Activated CD4-positive, alpha-beta T cell treated with anti-CD3 and anti-CD28 coated beads, Interleukin-2, amount 50 U/mL, for 48 hours (primary cell): Measurements from ENCODE around the gene P4HA3.

Experiments
- DNase-seq, 2 experiments: peaks; one replicate each; pipeline ENCODE4 v3.0.0-alpha.2; 2020

Gene P4HA3

DNA sequence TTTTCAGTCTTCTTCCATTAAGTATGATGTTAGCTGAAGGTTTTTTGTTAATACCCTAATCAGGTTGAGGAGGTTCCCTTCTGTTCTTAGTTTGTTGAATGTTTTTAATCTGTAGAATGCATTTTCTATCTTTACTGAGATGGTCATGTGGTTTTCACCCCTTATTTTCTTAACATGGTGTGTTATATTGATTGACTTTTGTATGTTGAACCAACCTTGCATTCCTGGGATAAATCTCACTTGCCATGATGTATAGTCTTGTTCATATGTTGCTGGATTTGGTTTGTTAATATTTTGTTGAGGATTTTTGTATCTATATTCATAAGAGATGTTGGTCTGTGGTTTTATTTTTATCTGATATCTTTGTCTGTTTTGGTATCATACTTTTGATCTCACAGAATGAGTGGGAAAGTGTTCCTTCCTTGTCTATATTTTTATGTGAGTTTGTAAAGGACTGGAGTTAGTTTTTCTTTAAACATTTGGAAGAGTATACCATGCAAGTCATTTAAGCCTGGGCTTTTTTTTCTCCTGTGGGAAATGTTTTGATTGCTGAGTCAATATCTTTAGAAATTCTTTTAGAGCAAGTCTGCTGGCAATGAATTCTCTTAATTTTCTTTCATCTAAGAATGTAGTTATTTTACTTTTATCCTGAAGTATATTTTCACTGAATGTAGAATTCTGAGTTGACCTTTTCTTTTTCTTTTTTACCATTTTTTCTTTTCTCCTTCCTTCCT, 5.5 kb upstream of the P4HA3 start:
- DNase-seq: no peak

DNA sequence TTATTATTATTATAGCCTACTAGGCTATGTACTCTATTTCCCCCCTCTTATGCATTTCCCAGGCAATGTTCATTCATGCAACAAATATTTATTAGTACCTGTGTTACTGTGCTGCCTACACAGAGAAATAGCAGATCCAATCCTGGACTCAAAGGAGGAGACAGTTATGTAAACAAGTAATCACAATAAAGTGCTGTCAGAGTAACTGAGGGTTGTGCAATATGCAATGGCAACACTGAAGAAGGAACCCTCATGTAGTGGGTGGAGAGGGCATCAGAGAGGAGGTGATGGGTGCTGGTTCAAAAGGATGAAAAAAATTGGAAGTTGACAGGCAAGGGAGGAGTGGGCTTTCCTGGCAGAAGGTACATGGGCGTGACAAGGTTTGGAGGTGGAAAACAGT, 886 bp upstream of the P4HA3 start:
- DNase-seq: no peak

DNA sequence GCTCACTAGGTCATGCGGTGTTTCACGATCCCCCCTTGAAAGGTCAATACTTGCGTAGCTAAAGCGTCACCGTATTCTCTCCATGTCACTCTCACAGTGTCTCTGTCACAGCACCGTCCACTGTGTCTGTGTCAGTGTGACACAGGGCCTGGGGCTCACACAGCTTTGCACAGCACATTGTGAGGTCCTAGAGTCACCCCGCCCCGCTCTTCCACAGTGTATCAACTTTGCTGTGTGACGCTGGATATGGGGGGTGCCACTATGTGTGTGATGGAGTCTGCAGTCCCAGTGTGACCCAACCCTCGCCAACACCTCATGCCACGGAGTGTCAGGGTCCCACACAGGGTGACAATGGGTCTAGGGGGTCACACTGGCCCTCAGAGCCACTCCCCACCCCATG, 583 bp downstream of the P4HA3 start:
- no peak for DNase-seq

DNA sequence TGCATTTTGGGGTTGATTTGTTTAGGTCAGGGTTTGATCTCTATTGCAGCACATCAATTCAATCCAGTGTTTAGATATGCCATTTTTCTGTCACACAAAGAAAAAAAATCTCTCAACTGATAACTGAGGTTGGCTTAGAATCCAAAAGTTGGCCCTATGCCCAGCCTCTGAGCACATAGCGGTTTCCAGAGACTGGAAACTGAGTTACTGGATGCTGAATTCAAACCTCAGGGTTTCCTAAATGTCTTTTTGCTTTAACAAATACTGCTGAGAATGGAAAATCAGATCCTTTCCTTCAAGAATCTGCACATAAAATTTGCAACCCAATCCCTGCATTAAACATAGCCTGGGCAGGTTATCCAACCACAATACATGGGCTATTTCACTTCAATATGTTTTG, 4.0 kb downstream of the P4HA3 start:
- DNase-seq: no peak

DNA sequence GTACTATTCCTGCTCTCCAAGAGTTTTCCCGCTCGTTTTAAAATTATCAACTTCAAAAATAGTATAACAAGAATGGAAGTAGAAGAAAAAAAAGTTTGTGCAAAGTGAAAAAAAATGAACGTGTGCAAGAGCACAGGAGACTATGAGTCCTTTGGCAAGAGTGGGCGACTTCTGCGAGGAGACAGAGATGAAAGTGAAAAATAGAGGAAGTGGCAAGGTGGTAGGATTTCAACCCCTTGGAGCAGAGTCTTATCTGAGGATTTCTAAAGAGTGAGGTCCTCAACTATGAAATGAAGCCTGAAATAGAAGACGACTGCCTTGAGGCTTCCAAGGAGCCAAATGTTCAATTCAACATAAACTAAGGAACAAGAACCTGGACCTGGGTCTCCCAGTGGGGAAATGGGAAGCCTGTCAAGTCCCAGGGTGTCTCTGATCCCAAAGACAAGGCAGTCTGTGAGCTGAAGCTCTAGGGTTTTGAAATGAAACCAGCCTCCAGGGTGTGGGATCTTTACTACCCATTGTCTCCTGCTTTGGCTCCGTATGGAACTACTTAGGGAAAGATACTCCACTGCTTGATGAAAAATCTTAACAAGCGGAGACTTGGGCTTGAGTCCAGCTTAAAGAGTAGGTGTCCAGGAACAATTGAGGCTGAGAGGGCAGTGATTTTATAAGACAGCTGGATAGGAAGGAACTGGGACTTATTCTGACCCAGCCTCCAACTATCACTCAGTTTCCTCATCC, 4.8 kb downstream of the P4HA3 start:
- no peak for DNase-seq

DNA sequence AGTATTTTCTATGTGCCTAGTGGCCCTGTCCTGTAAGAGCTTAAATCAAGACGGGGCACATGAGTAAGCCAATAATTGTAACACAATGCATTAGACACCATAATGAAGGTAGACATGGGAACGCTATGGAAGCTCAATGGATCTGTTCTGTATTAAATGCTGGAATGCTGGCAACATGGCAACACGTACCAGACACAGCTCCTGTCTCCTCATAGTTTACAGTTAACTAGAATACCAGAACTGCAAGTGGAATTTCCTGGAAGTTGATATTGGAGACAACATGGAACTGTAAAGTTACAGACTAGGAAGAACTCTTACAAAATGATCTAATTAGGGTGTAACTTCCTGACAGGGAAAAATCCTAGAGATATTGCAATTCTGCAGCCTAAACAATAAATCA, 12.4 kb downstream of the P4HA3 start:
- DNase-seq: no peak

DNA sequence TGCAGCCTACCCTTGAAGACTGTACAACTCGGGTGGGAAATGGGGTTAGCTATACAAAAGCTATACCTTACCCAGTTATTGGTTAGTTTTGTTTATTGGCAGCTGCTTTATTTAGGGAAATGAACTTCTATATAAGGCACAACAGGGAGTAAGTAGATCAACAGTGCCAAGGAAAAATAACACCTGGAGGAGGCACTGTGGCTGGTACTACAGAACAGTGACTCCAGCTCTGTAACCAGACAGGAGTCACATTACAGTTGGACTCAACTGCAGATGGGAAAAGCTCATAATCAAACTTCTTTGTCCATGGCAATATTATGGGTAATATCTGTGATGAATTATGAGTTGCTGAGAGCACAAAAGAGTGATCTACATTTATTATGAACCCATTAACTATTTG, 14.0 kb downstream of the P4HA3 start:
- no peak for DNase-seq

DNA sequence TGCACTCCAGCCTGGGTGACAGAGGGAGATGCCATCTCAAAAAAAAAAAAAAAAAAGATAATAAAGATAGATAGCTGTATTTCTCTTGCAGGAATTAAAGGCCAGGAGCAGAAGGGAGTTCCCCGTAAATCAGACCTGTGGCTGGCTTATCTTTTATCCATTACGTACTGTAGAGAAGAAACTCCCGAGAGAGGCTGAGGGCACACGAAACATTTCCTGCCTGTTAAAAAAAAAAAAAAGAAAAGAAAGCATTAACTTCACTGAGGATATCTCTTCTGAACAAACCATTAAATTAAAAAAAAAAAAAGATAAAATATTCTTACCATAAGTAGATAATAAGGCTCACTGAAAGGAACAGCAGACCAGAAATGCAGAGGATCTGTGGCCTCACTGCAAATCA, 22.5 kb downstream of the P4HA3 start:
- DNase-seq: no peak

DNA sequence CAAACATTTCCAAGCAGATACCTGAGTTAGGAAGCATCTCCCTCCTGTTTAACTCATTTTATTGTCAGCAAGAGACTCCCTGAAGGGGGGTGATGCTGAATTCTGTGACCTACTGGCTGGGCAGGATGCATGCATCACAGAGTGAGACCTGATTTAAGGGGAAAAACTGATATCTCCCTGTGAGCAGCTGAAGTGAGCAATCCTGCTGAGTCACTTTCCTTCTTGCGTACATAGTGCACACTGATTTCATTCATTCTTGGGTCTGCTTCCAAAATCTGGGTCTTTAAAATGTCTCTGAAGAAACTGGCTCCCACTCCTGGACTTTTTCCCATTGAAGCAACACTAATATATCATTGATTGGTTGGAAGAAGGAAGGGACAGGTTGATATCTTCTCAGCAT, 23.3 kb downstream of the P4HA3 start:
- DNase-seq: no peak

DNA sequence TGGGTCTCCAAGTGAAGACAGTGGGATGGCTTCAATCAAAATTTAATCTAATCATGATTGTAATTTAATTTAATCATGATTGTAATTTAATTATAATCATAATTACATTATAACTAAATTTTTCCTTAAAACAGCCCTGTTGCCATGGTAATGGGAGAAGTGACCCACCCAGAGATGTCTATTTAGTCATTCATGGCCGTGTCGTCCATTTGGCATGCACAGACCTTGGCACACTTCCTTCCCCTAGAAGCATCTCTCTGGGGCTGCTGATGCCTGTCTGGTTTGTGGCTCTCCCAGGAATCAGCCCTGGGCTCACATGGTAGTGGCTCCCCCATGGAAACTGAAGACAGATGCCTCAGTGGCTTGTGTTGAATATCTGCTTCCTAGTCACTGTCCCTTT, 27.0 kb downstream of the P4HA3 start:
- DNase-seq: no peak

DNA sequence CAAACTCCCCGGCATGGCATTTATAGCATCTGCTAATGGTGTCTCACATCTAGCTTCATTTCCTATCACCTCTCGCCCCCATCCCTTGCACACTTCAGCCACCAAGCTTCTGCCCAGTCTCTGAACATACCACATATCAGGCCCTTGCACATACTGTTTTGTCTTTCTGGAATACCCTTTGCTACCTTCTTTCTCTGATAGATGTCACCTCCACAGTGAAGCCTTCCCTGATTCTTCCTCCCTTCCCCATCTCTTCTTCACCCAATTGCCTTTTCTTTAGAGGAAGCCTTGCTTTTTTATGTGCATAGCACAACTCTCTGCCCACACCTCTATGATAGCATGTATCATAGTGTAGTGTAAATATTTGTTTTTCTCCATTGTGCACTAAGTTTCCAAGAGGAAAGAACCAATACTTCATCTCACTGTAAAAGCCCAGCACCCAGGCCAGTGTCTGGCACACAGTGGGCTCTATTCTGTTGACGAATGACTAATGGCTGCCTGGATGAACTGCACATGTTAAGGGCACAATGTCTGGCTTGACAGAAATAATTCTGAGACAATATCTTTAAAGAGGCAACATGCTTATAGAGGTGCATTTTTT, 27.8 kb downstream of the P4HA3 start:
- DNase-seq: no peak

DNA sequence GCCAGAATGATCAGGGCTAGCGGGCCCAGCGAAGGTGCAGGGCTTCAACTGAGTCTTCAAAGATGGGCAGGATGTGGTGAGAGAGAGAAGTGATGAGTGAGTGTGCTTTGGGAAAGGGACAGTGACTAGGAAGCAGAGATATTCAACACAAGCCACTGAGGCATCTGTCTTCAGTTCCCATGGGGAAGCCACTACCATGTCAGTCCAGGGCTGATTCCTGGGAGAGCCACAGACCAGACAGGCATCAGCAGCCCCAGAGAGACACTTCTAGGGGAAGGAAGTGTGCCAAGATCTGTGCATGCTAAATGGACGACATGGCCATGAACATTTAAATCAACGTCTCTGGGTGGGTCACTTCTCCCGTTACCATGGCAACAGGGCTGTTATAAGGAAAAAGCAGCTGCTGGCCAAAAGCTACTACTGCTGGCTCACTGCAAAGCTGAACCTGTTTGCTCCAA, 28.5 kb downstream of the P4HA3 start:
- DNase-seq: no peak

DNA sequence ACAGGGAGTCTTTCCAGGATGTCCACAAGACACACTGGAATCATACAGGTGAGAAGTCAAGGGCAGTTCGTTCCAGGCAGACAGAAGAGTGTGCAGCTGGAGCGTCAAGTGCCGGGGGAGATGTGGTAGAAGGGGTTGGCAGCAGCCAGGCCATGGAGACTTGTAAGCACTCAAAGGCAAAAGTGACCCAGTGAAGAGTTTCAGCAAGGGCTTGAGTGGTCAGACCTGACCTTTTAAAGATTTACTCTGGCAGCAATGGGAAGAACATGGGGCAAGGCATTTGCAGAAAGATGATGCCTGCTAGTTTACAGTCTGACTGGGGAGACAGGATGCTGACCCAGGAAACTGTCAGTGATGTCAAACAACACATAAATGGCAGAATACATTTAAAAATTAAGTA, 29.0 kb downstream of the P4HA3 start:
- no peak for DNase-seq

DNA sequence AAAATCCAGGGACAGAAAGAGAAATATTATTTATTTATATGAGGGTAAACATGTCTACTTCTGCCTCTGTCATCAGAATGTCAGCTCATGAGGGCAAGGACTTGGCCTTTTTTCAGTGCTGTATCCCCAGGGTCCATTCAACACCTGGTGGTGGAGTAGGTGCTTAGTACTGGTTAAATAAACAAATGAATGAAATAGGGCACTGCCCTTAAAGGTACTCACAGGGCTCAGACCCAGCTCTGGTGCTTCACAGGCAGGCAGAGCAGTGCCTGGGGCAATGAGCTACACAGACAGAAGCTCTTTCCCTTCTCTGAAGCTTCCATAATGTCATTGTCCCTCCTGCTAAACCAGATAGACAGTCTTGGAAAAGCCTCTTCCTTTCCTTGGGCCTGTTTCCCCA, 30.9 kb downstream of the P4HA3 start:
- no peak for DNase-seq

DNA sequence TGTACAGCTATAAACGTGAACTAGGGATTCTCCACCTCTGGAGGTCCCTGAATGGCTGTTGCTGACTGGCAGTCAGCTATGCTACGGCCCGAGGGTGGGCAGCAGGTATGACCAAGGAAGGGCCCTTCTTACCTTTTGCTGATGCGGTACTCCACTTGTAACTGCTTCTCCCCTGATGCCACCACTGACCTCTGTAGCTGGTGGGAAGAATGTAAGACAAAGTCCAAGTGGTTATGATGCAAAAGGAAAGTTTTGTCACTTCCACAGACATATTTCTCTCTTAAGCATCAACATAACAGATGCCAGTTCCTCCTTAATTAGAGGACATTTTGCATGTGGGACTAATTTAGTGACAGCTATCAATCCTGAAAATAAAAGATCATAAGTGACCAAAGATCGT, 32.2 kb downstream of the P4HA3 start:
- DNase-seq: no peak

DNA sequence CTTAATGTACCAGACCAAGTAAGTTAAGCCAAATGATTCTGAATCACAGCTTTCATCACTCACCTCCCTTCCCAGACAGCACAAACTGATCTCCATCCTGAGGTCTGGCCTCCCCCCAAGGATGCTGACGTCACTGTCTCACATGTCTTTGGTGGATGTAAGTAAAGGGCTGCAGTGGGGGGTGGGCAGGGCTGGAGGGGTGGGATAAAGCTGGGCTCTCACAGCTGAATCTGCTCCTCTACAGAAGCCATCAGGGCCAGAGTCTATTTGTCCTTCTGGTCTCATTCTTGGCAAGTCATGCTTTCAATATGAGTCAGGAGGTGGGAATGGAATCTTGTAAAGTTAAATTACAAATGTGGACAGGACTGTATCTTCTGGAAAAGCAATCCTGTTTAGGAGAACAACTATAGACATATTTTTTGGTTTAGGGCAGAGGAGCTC, 32.7 kb downstream of the P4HA3 start:
- no peak for DNase-seq

DNA sequence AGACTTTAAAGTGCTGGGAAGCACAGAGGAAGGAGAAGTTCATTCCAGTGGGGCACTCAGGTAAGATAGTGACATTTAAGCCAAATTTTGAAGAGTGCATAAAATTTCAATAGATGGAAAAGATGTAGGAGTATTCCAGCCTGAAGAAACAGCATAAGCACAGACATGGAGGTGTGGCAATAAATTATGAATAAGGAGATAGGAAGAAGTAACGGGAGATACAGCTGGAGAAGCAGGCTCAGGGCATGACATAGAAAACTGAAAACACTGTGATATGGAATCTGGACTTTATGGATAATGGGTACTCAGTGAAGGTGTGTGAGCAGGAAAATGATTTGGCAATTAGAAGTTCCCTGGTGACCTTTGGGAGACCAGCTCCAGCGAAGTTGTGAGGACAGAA, 33.3 kb downstream of the P4HA3 start:
- no peak for DNase-seq

DNA sequence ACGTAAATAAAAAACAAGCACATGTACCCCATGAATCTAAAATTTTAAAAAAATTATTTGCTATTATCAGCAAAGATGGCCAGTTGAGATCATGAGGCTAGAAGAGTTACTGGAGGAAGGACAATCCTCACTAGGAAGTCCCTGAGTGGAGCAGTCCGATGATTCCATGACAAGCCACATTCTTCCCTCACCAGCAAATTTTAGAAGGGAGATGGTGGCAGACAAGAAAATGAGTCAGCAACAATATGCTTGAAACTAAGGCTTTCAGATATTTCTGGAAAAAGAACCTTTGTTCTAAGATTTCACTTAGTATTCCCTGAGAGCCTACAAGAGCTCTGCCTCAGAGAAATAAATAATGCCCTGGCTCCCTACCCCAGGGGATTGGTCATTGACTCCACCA, 34.9 kb downstream of the P4HA3 start:
- DNase-seq: no peak

DNA sequence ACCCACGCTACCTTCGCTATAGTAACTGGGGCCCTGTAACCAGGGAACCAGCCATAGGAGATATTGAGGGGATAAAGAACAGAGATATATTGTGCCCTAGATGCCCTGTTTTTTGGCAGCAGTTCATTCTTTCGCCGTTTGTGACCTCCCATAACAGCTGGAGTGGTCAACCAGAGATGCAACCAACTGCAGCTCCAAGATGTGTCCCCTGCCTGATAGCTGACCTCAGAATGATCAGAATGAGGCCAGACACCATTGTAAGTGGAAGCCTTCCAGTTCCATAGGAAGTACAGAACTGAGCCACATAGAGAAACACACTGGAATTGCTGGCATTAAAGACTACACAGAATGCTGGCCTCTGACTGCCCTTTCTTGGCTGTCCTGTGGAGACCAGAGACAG, 39.2 kb downstream of the P4HA3 start:
- no peak for DNase-seq

DNA sequence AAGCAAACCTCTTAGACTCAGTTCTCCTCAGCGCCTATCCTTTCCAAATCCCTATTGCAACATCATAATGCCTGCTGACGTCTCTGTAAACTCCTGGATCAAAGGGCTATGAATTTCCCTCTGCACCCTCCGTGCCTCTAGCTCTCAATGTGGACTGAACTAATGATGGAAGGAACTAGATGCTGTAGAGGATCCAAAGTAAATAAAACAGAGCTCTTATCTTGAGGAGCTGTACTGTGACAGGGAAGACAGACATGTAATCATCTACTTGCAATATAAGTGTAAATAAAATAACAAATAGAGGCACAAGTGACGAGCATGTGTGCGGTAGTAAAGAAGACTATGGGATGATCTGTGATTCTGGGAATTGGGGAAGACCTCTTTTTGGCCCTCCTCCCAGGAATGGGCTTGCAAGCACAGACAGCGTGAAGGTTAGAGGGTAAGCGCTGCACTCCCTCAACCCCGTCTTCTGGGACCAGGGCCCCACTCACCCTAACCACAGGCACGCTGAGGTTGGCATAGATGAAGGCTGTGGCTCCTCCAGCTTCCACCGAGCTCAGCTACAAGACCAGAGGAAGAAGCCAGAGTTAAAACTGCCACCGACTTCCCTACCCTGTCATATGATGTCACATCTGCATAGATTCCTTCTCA, 42.2 kb downstream of the P4HA3 start:
- peak; percentile 7 to 15 for DNase-seq

DNA sequence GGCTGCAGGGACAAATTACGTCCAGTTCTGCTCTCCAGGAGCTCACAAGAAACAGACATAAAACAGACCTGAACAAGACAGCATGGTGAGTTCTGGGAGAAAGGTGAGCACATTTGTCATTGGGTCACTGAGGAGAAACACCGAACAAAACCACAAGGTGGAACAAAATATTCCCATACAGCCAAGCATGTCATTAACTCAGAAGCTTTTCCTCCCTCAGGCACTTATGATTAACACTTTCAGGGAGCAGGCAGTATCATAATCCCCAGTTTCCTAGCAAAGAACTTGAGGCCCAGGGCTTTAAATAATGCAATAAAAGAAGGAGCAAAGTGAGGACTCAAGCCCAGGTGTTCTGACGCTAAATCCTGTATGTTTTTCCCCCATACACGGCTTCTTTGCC, 43.0 kb downstream of the P4HA3 start:
- no peak for DNase-seq

DNA sequence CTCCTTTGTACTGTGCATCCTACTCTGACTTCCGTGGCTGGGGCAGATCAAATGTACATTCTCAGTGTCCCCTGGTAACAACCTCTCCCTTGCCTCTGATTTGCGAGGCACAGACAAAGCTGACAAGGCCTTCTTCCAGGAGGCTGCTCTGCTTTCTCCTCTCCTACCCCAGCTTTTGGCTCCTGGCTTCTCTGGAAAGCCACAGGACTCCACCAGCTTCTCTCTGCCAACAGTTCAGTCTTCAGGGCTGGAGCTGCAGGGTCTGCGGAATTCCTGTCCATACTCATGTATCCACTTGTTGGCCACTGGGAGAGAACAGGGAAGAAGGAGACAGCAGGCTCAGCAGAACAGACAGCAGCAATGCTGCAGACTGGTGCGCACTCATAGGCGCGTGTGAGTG, 44.4 kb downstream of the P4HA3 start:
- DNase-seq: no peak

DNA sequence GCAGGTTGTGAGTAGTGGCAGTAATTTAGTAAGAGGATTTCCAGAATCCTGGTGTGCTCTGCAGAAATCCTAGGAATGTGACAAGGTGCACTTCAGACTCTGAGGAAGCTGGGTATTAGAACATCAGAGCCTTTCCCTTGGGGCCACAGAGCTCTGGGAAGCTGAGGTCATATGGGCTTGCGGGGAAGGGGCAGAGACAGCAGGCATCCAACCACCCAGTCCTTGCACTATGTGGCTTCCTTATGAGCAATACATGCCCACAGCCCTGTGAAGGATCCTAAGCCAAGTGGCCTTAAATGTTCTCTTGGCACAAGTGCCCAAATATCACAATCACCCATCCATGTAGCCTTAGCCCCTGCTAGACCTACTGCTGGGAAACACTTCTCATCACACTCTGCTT, 46.2 kb downstream of the P4HA3 start:
- no peak for DNase-seq

DNA sequence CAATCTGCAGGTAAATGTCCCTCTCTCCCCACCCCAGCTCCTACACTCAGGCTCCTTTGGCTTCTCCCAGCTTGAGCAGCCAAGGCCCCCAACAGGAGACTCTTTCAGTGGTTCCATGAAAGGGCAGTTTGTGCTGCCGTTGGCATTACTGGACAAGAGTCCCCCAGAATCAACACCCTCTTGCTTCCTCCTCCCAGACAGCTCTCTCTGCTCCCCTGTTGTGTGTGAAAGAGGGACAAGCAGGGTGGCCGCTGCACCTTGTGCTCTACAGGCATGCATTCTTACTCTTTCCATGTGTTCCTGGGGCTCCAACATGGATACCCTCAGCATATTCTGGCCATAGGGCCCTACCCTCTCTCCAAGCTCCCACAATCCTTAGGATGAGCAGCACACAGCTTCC, 48.7 kb downstream of the P4HA3 start:
- DNase-seq: no peak
